H1 (cell line): Measurements from ENCODE around the gene KCNH4. TPM values are rescaled to one million over a fixed set of nuclear protein-coding genes. Genes with fewer than 3 reads are reported as not detected.

Experiments used
- ASH2L ChIP-seq: fragments of 200-600, 300-600 bp; sonication (generic); IDR thresholded peaks from one replicate; pipeline ENCODE4 v1.7.1; 2017; ENCODE audit warnings: low read length
- BACH1 ChIP-seq: IDR thresholded peaks from 2 replicates; pipeline ENCODE4 v1.6.1; 2012; ENCODE audit warnings: low read length, improper control_type of control experiment
- BCL11A ChIP-seq, 2 experiments: IDR thresholded peaks; one replicate each; pipeline ENCODE4 v1.6.1; 2011; ENCODE audit warnings: low read depth in 2 of 2, low read length in 2 of 2, mild to moderate bottlenecking in 2 of 2
- CBX5 ChIP-seq: fragments of 300-800, 300-1000 bp; sonication (generic); IDR thresholded peaks from 2 replicates; pipeline ENCODE4 v1.7.1; 2016; ENCODE audit warnings: antibody characterized with exemption, low read length, low read depth
- CREB1 ChIP-seq: IDR thresholded peaks from 2 replicates; pipeline ENCODE4 v1.6.1; 2012; ENCODE audit warnings: inconsistent platforms
- E2F6 ChIP-seq: IDR thresholded peaks from 2 replicates; pipeline ENCODE4 v1.6.1; 2012; ENCODE audit warnings: inconsistent platforms
- EP300 ChIP-seq, 2 experiments: IDR thresholded peaks; 1 replicate in 1 of 2; 2 replicates in 1 of 2; pipeline ENCODE4 v1.6.1; 2011 to 2012; ENCODE audit warnings: low read depth in 2 of 2, low read length in 2 of 2, mild to moderate bottlenecking in 2 of 2, borderline replicate concordance in 1 of 2, inconsistent platforms in 1 of 2, moderate library complexity in 1 of 2
- GABPA ChIP-seq: IDR thresholded peaks from 2 replicates; pipeline ENCODE4 v1.6.1; 2011; ENCODE audit warnings: mild to moderate bottlenecking, low read length, moderate library complexity, borderline replicate concordance; ENCODE audit not compliant: insufficient read depth
- GTF2F1 ChIP-seq: IDR thresholded peaks from 2 replicates; pipeline ENCODE4 v1.6.1; 2012; ENCODE audit warnings: low read depth, low read length, improper control_type of control experiment, borderline replicate concordance
- HDAC2 ChIP-seq, 2 experiments: fragments of 300-600 bp in 1 of 2; sonication (generic) in 1 of 2; IDR thresholded peaks; 2 replicates each; pipeline ENCODE4 v1.6.1; 2011 to 2012; ENCODE audit warnings: low read depth in 2 of 2, low read length in 2 of 2, mild to moderate bottlenecking in 2 of 2, moderate library complexity in 2 of 2, borderline replicate concordance in 1 of 2, inconsistent platforms in 1 of 2
- HDAC6 ChIP-seq: IDR thresholded peaks from one replicate; pipeline ENCODE4 v1.7.1; 2012; ENCODE audit warnings: low read depth, mild to moderate bottlenecking, inconsistent platforms, low read length, moderate library complexity
- MAFK ChIP-seq: IDR thresholded peaks from 2 replicates; pipeline ENCODE4 v1.6.1; 2012; ENCODE audit warnings: low read depth, mild to moderate bottlenecking, improper control_type of control experiment, low read length
- NANOG ChIP-seq: IDR thresholded peaks from 2 replicates; pipeline ENCODE4 v1.6.1; 2011; ENCODE audit warnings: low read length, low read depth, mild to moderate bottlenecking, inconsistent platforms; ENCODE audit not compliant: insufficient read depth, poor library complexity, severe bottlenecking
- NRF1 ChIP-seq: IDR thresholded peaks from 2 replicates; pipeline ENCODE4 v1.6.1; 2011; ENCODE audit warnings: mild to moderate bottlenecking, low read depth, low read length, improper control_type of control experiment
- PHF8 ChIP-seq: fragments of 200-600 bp; sonication (generic); conservative IDR thresholded peaks from 2 replicates; pipeline ENCODE4 v1.7.1; 2012; ENCODE audit warnings: low read depth, mild to moderate bottlenecking, inconsistent platforms, low read length, moderate library complexity
- POLR2A ChIP-seq, 2 experiments: IDR thresholded peaks; 1 replicate in 1 of 2; 2 replicates in 1 of 2; pipeline ENCODE4 v1.6.1; 2011; ENCODE audit warnings: low read depth in 2 of 2, low read length in 2 of 2, mild to moderate bottlenecking in 2 of 2; ENCODE audit errors: control extremely low read depth in 1 of 2
- POLR2AphosphoS5 ChIP-seq: IDR thresholded peaks from 2 replicates; pipeline ENCODE4 v1.6.1; 2011; ENCODE audit warnings: low read depth, low read length
- SIN3A ChIP-seq, 2 experiments: IDR thresholded peaks in 1 of 2; conservative IDR thresholded peaks in 1 of 2; 2 replicates each; pipeline ENCODE4 v1.6.1; 2011 to 2012; ENCODE audit warnings: low read length in 2 of 2, improper control_type of control experiment in 1 of 2, low read depth in 1 of 2, mild to moderate bottlenecking in 1 of 2
- SIRT6 ChIP-seq: IDR thresholded peaks from one replicate; pipeline ENCODE4 v1.7.1; 2012; ENCODE audit warnings: low read length, inconsistent platforms
- SIX5 ChIP-seq: IDR thresholded peaks from 2 replicates; pipeline ENCODE4 v1.6.1; 2011; ENCODE audit warnings: mild to moderate bottlenecking, low read depth, low read length
- TAF1 ChIP-seq: IDR thresholded peaks from 2 replicates; pipeline ENCODE4 v1.6.1; 2011; ENCODE audit warnings: mild to moderate bottlenecking, low read depth, low read length
- TEAD4 ChIP-seq: IDR thresholded peaks from 2 replicates; pipeline ENCODE4 v1.6.1; 2012; ENCODE audit warnings: low read depth, low read length, inconsistent platforms, mixed read lengths
- YY1 ChIP-seq: IDR thresholded peaks from 2 replicates; pipeline ENCODE4 v1.6.1; 2011; ENCODE audit warnings: low read depth, mild to moderate bottlenecking, low read length
- polyA plus RNA-seq, 7 experiments: library from polyadenylated mRNA; depleted of rRNA in 3 of 7; stranded (reverse) in 5 of 7; unstranded in 2 of 7; fragments of >200 nt in 5 of 7; fragments of 200-250 nt in 2 of 7; gene quantifications; 1 replicate in 5 of 7; 2 replicates in 1 of 7; 4 replicates in 1 of 7; pipeline versions ENCODE4 v1.2.1 to v1.2.3, GENCODE V29; 2011 to 2013; ENCODE audit warnings: missing spikeins in 2 of 7, mixed read lengths in 2 of 7
- total RNA-seq: library from RNA; stranded (reverse); fragmentation: NEBNext Ultra II Directional; extraction: Animal tissue kit (Norgen Biotek cat#: 25700); gene quantifications from 2 replicates; pipeline ENCODE4 v1.2.1, GENCODE V29; 2021

The KCNH4 gene
- total and polyA plus RNA-seq, 2 of the 8 experiments (the other 6 are each of a cell fraction or from before 2014, with no cell fraction given), result 0.44 to 0.47 TPM

- TF ChIP-seq EP300 (IDR thresholded peaks at IDR 0.05; ENCODE audit: borderline replicate concordance in 1 of 2, low read depth in 2 of 2, low read length in 2 of 2), result no peak
- TF ChIP-seq CBX5, result no peak
- TF ChIP-seq POLR2A (IDR thresholded peaks at IDR 0.05; ENCODE audit: control extremely low read depth in 1 of 2, low read depth in 2 of 2, low read length in 2 of 2), result peak in 1 of 2 experiments; percentile 81; a peak in 2 of 3 replicates
- 0 out of 2 replicates have a peak, but pooled peaks have one; percentile 11 for TF ChIP-seq CREB1
- no peak for TF ChIP-seq TEAD4
- TF ChIP-seq YY1, result peak; percentile 50; the same call in 1 of the 2 replicates
- TF ChIP-seq SIX5, result peak; percentile 70
- TF ChIP-seq GABPA, result no peak
- TF ChIP-seq NANOG, result no peak
- peak; percentile 33; the same call in 1 of the 2 replicates for TF ChIP-seq E2F6
- TF ChIP-seq NRF1, result peak; percentile 82
- TF ChIP-seq ASH2L, result peak; percentile 30
- TF ChIP-seq POLR2AphosphoS5, result peak; percentile 86
- no peak for TF ChIP-seq SIRT6
- peak; percentile 66 for TF ChIP-seq TAF1
- peak; percentile 74 for TF ChIP-seq PHF8
- TF ChIP-seq MAFK, result no peak
- TF ChIP-seq SIN3A (conservative IDR thresholded peaks at IDR 0.05 in 1 of 2, IDR thresholded peaks at IDR 0.05 in 1 of 2; ENCODE audit: low read depth in 1 of 2, low read length in 2 of 2), result peak; percentile 26 to 86; a peak in 2 of 4 replicates
- TF ChIP-seq HDAC2 (IDR thresholded peaks at IDR 0.05; ENCODE audit: borderline replicate concordance in 1 of 2, low read depth in 2 of 2, low read length in 2 of 2), result no peak
- no peak for TF ChIP-seq HDAC6
- TF ChIP-seq GTF2F1, result no peak
- no peak for TF ChIP-seq BACH1
- TF ChIP-seq BCL11A (IDR thresholded peaks at IDR 0.05; ENCODE audit: low read depth in 2 of 2, low read length in 2 of 2), result no peak
These were observed 59.9 kb downstream of the KCNH4 start, which contains the start of gene KAT2A (continued) for GRCh38 chr17:42120770-42121769.
